Fibroblast of skin of right quadriceps (primary cell): ENCODE measurements around the gene CA9.

Experiments
- DNase-seq: peaks from one replicate; pipeline ENCODE4 v3.0.0-alpha.2; 2013

The CA9 gene

DNA sequence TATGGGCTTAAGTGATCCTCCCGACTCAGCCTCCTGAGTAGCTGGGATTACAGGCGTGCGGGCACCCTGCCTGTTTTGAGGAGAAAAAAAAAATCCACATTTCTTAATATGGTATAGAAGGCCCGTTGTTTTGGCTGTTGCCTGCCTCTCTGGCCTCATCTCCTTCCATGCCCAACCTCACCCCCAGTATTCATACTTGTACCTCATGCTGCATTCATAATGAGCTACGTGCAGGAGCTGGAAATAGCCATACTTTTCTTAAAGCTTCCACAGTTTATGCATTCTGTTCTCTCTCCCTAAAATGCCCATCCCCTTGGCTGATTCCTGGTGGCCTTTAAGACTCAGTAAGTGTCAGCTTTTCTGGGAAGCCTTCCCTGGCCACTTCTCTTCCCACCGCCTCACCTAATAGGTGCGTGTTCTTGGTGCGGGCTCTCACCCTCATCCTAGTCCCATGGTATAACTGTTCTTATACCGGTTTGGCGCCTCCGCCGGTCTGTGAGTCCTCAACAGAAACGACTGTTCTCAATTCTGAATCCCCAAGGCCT lies 18.1 kb downstream of the CA9 start:
- peak; percentile 26 for DNase-seq

DNA sequence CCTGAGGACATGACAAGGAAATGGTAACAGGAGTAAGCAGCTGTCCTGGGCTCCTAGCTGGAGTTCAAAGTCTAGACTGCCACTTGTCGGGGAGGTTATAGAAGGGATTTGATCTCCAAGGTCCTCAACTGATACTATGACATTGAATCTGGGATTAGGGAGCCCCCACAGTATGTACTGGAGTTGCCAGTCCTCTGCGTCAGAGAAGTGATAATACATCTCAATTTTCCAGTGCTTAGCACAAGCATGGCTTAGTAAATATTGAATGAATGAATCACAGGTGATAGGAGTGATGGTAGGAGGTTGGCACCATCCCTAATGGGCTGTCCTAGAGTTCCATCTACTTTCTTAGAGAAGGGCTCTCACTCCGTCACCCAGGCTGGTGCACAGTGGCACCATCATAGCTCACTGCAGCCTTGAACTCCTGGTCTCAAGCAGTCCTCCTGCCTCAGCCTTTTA lies 22.2 kb downstream of the CA9 start:
- DNase-seq, result no peak

DNA sequence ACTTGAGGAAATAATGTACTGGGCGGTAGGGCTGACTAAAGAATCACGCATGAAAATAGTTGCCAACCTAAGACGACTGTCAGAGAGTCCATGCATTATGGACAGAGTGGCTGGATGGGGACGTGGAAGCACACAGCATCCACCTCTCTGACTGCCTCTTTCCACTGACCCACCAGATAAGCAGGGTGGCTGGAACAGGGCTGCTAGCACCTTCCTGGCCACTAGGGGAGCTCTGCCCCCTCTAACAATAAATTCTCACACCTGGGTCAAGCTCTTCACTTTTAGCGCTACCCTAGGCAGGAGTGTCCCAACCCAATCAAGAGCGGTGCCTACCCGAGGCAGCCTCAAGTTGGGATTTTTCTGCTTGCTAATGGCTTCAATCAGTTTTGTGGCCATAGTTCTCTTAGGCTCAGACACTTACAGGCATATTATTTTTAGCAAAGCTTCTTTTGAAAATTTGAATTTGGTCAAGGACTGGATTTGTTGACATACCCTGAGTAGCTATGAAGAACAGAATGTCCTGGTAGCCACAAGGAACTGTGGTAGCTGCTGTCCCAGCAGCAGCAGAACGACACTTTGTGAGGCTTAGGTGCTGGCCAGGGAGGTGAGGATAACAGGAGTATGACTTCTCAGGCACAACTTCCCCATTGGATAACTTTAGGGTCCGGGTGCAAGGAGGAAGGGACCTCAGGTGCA lies 22.9 kb downstream of the CA9 start:
- peak; percentile 32 for DNase-seq

DNA sequence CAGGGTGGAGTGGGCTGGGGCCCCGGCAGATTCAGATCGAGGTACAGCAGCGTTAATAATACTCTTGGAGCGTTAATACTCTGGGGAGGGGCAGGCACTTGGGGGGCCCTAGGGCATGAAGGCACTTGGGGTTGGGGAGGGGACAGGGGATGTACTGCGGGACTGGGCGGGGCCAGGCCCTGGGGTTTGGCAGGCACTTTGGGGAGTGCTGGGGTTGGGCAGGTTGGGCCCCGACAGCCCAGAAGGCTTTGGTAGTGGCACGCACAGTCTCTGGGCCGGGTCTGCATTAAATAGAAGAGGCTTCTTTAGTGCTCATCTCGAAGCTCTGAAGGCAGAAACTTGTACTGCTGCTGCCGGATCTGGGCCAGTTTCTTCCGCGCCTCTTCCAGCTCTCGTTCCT lies 23.8 kb downstream of the CA9 start:
- no peak for DNase-seq

DNA sequence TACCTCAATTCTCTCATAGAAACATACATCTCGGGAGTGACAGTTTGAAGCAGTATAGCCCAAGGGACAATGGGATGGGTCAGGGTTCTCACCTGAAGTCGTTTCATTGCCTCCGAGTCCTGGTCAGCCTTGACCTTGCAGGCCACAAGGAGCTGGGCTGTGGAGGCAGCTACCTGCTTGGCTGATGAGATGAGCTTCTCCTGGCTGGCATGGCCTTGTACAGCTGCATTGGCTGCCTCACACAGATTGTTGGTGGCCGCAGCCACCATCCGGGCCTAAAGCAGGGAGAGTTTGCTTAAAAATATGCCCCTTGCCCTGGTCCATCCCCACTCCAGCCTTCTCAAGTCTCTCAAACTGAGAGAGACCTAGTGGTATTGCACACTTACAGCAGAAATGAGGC lies 24.5 kb downstream of the CA9 start:
- DNase-seq, result no peak

DNA sequence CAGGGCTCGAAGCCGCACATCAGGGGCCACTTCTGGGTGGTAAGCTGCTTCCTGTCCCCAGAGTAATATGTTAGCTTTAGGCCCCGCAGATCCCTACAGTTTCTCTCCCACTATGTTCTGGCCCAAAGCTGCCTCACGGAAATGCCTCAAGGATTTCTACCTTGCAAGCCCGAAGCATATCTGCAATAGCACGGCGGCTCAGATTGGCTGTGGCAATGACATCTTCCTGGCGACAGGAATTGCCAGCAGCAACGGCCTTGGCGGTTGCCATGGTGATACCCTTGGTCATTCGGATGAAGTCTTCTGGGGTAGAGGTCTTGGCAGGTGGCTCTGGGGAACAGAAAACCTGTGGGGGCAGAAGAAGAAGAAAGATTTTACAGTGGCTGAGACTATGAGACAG lies 26.3 kb downstream of the CA9 start:
- no peak for DNase-seq

DNA sequence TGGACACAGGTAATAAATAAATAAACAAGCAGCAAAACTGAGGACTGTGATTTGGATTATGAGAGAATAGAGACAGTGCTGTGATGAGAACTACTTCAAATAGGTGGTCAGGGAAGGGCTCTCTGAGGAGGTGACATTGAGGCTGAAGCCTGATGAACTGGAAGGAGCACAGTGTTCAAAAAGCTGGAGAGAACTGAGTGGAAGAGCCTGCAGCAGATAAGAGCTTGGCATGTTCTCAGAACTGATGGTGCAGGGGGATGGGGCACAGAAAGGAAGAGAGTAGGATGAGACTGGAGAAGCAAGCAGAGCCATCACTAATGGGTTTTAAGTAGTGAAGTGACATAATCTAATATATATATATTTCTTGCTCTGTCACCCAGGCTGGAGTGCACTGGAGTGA lies 27.2 kb downstream of the CA9 start:
- DNase-seq, result no peak

DNA sequence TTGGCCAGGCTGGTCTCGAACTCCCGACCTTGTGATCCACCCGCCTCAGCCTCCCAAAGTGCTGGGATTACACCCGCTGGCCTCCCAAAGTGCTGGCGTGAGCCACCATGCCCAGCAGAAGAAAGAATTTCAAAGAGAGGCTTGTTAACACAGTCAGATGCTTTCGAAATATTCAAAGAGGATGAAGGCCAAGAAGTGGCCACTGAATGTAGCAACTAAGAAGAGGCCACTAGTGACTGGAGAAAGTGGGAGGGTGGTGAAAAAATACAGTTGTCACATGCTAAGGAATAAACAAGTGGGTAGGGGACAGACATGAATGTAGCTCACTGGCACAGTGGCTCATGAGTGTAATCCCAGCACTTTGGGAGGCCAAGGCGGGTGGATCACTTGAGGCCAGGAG lies 29.0 kb downstream of the CA9 start:
- no peak for DNase-seq

DNA sequence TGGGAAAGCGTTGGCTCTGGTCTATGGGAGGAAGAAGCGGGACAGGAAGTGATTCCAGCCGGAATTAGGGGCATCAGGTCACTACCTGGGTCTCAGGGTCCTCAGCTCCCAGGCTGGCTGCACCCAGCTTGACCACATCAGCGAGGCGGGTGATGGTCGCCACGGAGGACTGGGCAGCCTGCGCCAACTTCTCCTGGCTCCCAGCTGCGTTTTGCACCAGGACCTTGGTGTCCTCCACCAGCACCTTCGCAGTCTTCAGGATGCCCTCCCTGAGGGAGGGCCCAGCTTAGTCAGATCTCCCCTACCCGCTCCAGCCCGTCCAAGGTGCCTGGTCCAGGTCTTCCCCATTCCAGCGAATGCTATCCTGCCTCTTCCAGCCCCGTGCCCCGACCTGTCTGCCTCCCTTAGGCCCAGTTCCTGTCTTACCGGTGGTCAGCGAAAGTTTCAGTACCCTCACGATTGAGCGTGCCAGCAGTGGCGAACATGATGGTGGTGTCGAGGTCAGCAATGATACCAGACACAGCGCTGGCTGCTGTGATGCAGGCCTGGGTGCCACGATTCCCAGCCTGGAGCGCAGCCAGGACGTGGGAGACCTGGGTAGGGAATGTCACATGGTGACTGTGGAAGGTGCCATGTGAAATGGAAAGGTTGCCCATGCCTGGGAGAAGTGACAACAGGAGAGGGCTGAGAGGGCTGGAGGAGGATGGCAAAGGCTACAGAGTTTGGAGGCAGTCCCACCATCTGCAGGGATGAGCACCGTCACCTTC lies 30.4 kb downstream of the CA9 start:
- DNase-seq, result no peak

DNA sequence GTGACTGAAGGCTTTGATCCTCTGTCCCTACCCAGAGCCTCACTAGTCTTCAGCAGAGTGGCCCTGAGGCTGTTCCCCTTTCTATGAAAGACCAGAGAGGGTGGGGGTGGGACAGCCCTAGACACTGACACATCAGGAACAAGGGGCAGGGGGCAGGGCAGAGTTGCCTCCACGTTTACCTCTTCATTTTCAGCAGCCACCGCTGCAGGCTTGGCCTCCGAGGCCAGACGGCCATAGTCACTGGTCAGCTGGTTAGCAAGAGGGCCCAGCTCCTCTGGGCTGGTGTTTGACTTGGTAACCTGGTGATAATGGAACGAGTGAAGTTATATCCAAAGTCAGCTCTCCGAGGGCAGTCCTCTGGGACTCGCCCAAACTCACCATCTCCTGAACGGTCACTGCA lies 31.6 kb downstream of the CA9 start:
- DNase-seq, result no peak

DNA sequence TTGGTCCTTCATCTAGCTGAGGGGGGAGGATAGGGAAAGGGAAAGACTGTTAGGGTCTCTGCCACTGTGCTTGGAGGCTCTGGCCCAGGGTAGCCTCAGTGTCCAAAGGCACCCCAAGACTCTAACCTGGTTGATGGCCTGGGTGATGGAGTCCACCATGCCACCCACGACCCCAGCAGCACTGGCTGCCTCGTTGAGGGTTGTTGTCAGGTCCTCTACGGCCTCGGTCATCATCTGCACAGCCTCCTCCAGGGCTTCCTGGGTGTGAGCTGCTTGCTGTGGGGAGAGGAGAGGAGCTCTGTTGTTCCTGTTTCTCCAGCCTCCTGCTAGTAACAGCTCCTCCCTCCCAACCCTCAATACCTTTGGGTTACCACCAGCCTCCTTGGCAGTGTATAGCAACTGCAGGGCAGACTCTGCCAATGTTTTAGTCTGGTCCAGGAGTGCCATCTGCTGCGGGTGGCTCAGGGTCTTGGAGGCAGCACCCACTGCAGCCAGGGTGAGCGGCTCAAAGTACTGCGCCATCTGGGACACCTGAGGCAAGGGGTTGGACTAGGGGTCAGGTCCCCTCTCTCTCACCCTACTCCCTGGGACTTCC lies 32.2 kb downstream of the CA9 start:
- DNase-seq, result no peak

DNA sequence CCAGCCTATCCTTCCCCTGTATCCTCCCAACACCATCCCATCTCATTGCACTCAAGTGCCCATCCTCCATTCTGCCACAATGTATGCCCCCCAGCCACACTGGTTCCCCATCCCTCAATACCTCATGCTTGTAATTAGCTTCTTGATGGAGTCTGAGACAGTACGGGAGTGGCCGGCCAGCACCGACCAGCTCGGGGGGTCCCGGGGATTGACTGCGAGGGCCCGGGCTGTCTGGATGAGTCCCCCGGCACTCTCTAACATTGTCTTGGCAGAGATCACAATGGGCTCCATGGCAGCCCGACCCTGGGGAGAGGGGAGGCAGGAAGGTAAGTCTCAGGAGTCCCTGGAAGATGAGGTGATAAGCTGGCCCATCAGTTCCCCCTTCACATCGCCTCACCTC lies 33.2 kb downstream of the CA9 start:
- DNase-seq, result no peak

DNA sequence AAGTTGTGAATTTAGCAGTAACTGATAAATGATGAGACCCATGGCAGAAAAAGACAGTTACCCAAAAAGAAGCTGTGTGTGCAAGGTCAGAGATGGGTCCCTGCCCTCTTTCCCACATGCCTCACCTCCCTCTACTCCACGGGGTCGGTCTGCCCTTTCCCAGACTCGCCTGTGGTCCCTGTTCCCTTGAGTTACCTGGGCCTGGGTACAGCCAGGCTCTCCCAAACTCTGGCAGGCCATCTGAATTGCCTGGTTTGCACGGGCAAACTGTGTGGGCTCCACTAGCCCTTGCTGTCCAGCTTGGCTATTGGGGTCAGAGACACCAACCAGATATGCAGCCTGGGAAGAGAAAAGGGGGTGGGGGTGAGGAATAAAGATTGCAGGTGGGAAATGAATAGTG lies 34.4 kb downstream of the CA9 start:
- no peak for DNase-seq

DNA sequence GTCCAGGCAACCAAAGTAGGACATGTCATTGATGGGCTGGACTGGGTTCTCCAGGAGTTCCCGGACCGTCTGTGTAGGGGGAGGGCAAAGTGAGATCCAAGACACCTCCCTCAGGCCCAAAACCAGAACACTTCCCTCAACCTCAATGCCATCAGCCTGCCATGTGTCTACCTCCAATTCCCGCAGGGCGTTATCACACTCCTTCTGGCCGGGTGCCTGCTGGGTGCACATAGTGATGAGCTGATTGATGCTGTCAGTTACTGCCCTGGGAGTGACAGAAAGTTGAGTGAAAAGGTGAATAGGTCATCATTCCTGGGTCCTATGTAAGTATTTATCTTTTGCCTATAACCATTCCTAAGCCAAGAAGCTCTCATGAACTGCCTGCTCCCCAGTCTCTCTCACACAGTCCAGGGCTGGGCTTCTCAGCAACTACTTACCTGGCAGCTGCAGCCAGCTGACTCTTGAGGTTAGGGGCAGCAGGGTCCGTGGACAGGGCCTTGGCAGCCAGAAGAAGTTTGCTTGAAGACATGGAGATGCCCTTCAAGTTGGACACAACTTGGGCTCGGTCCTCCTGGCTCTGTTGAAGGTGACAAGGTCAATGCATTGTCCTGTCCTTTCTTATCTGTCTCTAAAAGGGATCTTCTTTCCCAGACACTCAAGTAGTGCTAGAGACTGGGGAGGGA lies 37.2 kb downstream of the CA9 start:
- DNase-seq, result no peak

DNA sequence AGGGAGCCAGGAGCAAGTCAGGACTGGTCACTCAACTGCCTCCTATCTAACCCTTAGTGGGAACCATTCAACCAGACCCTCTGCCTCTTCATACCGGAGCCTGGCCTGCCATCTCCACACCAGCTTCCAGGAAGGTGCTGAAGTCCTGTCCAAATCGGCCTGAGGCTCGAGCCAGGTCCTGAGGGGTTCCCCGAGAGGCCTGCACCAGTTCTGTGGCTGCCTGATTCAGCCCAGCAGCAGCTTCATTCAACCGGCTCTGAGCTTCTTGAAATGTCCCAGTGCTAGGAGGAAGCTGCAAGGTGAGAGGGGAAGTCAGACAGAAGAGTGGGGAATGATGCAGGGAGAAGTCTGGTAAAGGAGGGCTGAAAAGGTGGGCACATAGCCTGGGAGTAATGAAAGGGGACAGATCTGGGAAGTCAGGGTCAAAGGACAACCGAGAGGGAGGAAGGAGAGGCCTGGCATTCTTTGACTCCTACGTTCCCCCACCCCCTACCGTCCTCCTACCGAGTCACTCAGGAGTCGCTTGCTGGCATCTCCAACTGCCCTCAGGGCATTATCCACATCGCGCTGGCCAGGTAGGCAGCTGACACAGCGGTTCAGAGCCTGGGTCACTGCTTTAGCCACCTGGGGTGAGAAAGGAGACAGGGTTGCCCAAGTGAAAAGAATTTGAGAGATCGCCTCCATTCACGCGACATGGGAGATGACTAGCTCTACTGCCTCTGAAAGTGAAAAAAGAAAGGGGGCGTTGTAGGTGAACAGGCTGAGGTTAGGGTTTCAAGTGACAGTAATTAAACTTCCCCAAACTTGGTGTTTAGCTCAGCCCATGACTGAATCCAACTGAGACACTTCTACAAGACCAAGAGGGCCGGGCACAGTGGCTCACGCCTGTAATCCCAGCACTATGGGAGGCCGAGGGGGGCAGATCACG lies 38.0 kb downstream of the CA9 start:
- no peak for DNase-seq

DNA sequence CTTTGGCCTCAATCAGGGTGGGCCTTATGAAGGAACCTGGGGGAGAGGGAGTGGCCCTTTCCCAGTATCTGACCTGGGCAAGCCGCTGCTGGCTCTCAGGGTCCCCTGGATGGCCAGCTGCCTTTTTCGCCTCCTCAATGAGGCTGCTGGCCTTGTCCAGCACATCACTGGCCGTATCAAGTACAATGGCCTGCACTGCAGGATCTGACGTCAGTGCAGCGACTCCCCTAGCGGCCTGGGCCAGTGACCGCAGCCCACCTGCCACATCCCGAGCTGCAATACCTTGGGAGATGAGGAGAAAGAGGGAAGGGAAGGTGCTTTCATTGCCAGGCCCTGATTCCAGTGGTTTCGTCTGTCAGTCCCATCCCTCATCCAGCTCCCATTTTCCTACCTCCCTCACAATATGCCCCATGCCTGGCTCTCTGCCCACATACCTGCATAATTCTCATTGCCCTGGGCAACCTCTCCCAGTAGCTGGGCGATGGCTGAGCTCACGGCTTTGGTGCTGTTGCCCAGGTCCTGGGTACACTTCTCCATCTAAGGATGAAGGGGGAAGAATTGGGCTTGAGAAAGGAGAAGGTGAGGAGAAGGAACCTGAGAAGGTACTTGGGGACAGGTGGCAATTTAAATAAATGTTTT lies 39.2 kb downstream of the CA9 start:
- DNase-seq, result no peak

DNA sequence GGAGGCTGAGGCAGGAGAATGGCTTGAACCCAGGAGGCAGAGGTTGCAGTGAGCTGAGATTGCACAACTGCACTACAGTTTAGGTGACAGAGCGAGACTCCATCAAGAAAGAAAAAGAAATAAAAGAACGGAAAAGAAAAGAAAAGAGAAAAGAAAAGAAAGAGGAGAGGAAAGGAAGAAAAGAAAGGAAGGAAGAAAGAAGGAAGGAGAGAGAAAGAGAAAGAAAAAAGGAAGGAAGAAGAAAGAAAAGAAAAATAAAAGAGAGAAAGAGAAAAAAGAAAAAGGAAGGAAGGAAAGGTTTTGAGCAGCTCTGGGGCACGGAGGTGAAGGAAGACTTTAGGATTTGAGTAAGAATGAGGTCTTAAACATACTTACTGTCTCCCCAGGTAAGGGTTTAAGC lies 39.9 kb downstream of the CA9 start:
- no peak for DNase-seq

DNA sequence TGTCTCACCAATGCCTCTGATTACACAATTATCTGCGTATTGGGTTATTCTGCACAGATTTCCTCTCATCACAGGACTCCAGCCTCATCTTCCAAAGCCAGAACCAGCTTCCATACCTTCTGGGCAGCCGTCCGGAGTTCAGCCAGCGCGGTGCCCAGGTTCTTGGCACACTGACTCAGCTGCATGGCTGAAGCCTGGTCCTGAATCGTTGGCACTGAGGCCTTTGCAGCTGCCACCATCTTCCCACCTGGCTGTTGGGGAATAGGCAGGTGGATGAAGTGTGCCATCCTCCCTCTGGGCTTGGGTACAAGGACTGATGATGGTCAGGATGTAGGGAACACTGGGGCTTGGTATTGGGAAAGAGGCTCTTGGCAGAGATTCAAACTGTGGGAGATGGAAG lies 40.4 kb downstream of the CA9 start:
- DNase-seq, result no peak

DNA sequence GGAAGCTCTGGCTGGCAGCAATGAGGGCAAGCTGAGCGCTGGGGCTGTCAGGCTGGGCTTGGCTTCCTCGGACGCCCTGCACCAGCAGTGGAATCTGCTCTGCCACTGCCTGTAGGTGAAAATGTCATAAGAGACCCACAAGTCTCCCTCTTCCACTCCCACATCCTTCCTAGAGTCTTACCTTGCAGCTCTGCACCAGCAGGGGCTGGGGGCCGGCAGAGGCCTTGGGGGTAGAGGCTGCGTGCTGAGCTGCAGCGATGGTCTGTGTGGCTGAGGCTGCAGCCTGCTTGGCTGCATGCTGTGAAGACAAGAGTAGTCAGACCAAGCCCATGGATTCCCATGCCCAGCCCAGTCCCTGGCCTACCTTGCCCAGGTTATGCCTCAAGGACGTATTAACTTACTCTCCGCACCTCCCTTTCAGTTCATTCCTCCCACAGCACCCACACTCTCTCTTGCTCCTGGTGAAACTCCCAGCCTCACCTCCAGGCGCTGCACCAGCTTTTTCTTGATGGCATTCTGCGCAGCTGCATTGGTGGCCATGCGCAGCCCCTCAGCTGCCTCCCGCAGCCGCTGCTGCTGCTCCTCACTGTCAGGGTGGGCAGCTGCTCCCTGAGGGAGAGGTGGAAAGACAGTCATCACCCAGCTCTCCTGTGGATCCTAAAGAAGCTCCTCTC lies 41.0 kb downstream of the CA9 start:
- no peak for DNase-seq

DNA sequence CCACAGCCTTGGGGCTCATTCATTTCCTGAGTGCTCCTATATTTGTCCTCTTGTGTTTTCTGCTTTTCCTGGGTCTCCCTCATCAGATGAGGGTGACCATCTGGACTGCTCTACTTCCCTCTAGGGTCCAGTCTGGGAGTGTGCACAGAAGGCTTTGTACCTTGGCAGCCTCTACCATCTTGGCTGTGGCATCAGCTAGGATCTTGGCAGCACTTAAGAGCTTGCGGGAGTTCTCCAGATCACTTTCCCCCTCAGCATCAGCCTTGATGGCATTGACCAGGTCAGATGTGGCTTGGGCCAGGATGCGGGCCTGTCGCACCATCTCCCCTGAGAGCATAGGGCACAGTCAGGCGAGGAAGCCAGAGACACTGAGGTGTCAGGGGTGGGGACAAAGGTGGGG lies 42.5 kb downstream of the CA9 start:
- no peak for DNase-seq
